ENCODE results near the gene PKM.

The PKM gene

GRCh38 chr15:72178976-72179585 is 51.9 kb downstream of the PKM start:
- ChIA-PET POLR2A (no interaction called here), CTCF (interaction anchor here (1.3 to 4.1 kb wide), 2 partner anchors 22 to 48 kb away, joined by 3 to 14 read pairs; no protein-coding TSS in a partner anchor)
- DNase-seq (ENCODE audit: extremely low spot score), result no peak
- TF ChIP-seq CTCF (IDR thresholded peaks at IDR 0.05; ENCODE audit: control extremely low read depth, extremely low read depth, low read depth, missing control alignments), result no peak

GRCh38 chr15:72176743-72177142 is 54.2 kb downstream of the PKM start:
- ChIA-PET POLR2A (no interaction called here), CTCF (interaction anchor here (1.3 to 1.5 kb wide), 3 partner anchors 20 to 22 kb away, joined by 3 to 5 read pairs (median 4); no protein-coding TSS in a partner anchor)
- TF ChIP-seq CTCF (IDR thresholded peaks at IDR 0.05; ENCODE audit: control extremely low read depth, extremely low read depth, low read depth, missing control alignments), result no peak
- DNase-seq (ENCODE audit: extremely low spot score), result no peak

GRCh38 chr15:72176159-72176558 is 54.8 kb downstream of the PKM start:
- no peak for DNase-seq (ENCODE audit: extremely low spot score)
- ChIA-PET CTCF (interaction anchor here (1.3 to 1.5 kb wide), 3 partner anchors 19 to 23 kb away, joined by 3 to 5 read pairs (median 4); no protein-coding TSS in a partner anchor), POLR2A (no interaction called here)
- no peak for TF ChIP-seq CTCF (IDR thresholded peaks at IDR 0.05; ENCODE audit: control extremely low read depth, extremely low read depth, low read depth, missing control alignments)

- no peak for DNase-seq (ENCODE audit: extremely low spot score)
- no peak for TF ChIP-seq CTCF (IDR thresholded peaks at IDR 0.05; ENCODE audit: control extremely low read depth, extremely low read depth, low read depth, missing control alignments)
- CTCF ChIA-PET, result interaction anchor here (1.0 to 3.2 kb wide), 4 partner anchors 11 to 23 kb away, joined by 3 to 9 read pairs (median 4); no protein-coding TSS in a partner anchor
- POLR2A ChIA-PET, result no interaction called here
These were observed 55.6 kb downstream of the PKM start for GRCh38 chr15:72175186-72176044.

- no peak for DNase-seq (ENCODE audit: extremely low spot score)
- POLR2A ChIA-PET, result no interaction called here
- TF ChIP-seq CTCF (IDR thresholded peaks at IDR 0.05; ENCODE audit: control extremely low read depth, extremely low read depth, low read depth, missing control alignments), result no peak
- CTCF ChIA-PET, result interaction anchor here (1.0 to 3.2 kb wide), 2 partner anchors 10 to 19 kb away, joined by 3 to 9 read pairs; no protein-coding TSS in a partner anchor
These were observed 56.3 kb downstream of the PKM start for GRCh38 chr15:72174551-72175165.

GRCh38 chr15:72173864-72174550 is 57.0 kb downstream of the PKM start:
- TF ChIP-seq CTCF (IDR thresholded peaks at IDR 0.05; ENCODE audit: control extremely low read depth, extremely low read depth, low read depth, missing control alignments), result no peak
- no peak for DNase-seq (ENCODE audit: extremely low spot score)
- CTCF ChIA-PET, result interaction anchor here (1.0 to 3.2 kb wide), 2 partner anchors 9 to 18 kb away, joined by 3 to 9 read pairs; no protein-coding TSS in a partner anchor
- POLR2A ChIA-PET, result no interaction called here

Data from GM10248 (cell line).